Thyroid gland (tissue), 4 donors: ENCODE data around the gene FAM3D. TPM values are rescaled to one million over a fixed set of nuclear protein-coding genes. Genes with fewer than 3 reads are reported as not detected.
"Not testable (repeated sequence)": the region's sequence is repeated elsewhere in the genome, so short reads cannot be mapped to it uniquely, and the experiment has no call there.

ENCODE experiments used
- DNase-seq, 2 donors: peaks; one replicate each; pipeline ENCODE4 v3.0.0-alpha.2; 2019
- H3K27ac ChIP-seq, 3 donors: fragments of 200-600 bp; sonication (generic); 1 replicate in 2 of 3; 2 replicates in 1 of 3; pipeline ENCODE4 v1.5.1; 2016 to 2019; ENCODE audit warnings: mild to moderate bottlenecking in 1 of 3, moderate library complexity in 1 of 3
- H3K27me3 ChIP-seq: fragments of 200-600 bp; sonication (generic); one replicate; pipeline ENCODE4 v1.5.1; 2019
- H3K36me3 ChIP-seq, 2 donors: fragments of 200-600 bp; sonication (generic); one replicate each; pipeline ENCODE4 v1.5.1; 2016 to 2019
- H3K4me1 ChIP-seq, 2 donors: fragments of 200-600 bp; sonication (generic); one replicate each; pipeline ENCODE4 v1.5.1; 2017 to 2019
- H3K4me3 ChIP-seq, 3 donors: fragments of 200-600 bp; sonication (generic); replicated peaks in 1 of 3; 1 replicate in 2 of 3; 2 replicates in 1 of 3; pipeline ENCODE4 v1.5.1; 2016; ENCODE audit warnings: mild to moderate bottlenecking in 1 of 3
- H3K9me3 ChIP-seq: fragments of 200-600 bp; sonication (generic); one replicate; pipeline ENCODE4 v1.5.1; 2017
- CTCF ChIP-seq, 6 experiments: fragments of 200-600 bp in 3 of 6; fragments of 450-650 bp in 3 of 6; sonication (generic) in 3 of 6; IDR thresholded peaks; one replicate each; pipeline ENCODE4 v1.5.1; 2016 to 2019; ENCODE audit warnings: antibody characterized with exemption in 6 of 6, mild to moderate bottlenecking in 2 of 6, inconsistent platforms in 1 of 6, moderate library complexity in 1 of 6
- POLR2A ChIP-seq, 2 donors: fragments of 450-650 bp; IDR thresholded peaks; one replicate each; pipeline ENCODE4 v1.6.1; 2017; ENCODE audit warnings: antibody characterized with exemption in 2 of 2, mild to moderate bottlenecking in 2 of 2, moderate library complexity in 1 of 2
- WGBS, 2 donors: methylation state at CpG; one replicate each; pipeline ENCODE4 v1.1.5; 2017; 5-methylcytosine and 5-hydroxymethylcytosine counted together
- intact Hi-C: fragments of 100-400 bp; cut with DNase I; formaldehyde crosslinking; loops from one replicate; pipeline ENCODE4 v1.15.1; 2023
- total RNA-seq, 4 donors: library from RNA; depleted of rRNA; stranded (reverse); fragments of >200 nt; gene quantifications; one replicate each; pipeline ENCODE4 v1.2.3, GENCODE V29; 2016

The FAM3D gene
- total RNA-seq, 4 donors from 2014 or later, result 0.67 TPM; not detected in 3

GRCh38 chr3:58707390-58707930 is 40.9 kb upstream of the FAM3D start:
- Histone ChIP-seq H3K4me1 (no peaks in the 10 kb centered on the region), H3K4me3 (no peak overlapping the region), H3K27ac (no peak overlapping the region), H3K27me3 (no peaks in the 10 kb centered on the region), H3K36me3 (no peaks in the 10 kb centered on the region), H3K9me3 (no peaks in the 10 kb centered on the region)
- DNase-seq, result no peak
- intact Hi-C loops, result no loop called here
- TF ChIP-seq POLR2A (IDR thresholded peaks at IDR 0.05) (no peak), CTCF (IDR thresholded peaks at IDR 0.05) (no peak)
- WGBS, 2 donors, result 87 to 88% methylated on average over 3 of the region's 3 CpGs

GRCh38 chr3:58706395-58707167 is 40.0 kb upstream of the FAM3D start:
- no peaks in the 10 kb centered on the region for H3K27me3 ChIP-seq
- 87 to 90% methylated on average over 2 of the region's 2 CpGs for WGBS, 2 donors
- no peaks in the 10 kb centered on the region for H3K36me3 ChIP-seq
- no peak for DNase-seq
- no peak overlapping the region for H3K4me3 ChIP-seq
- TF ChIP-seq POLR2A (IDR thresholded peaks at IDR 0.05) (no peak), CTCF (IDR thresholded peaks at IDR 0.05) (no peak)
- H3K4me1 ChIP-seq, result no peaks in the 10 kb centered on the region
- no peak overlapping the region for H3K27ac ChIP-seq
- intact Hi-C loops, result no loop called here
- H3K9me3 ChIP-seq, result no peaks in the 10 kb centered on the region

DNA sequence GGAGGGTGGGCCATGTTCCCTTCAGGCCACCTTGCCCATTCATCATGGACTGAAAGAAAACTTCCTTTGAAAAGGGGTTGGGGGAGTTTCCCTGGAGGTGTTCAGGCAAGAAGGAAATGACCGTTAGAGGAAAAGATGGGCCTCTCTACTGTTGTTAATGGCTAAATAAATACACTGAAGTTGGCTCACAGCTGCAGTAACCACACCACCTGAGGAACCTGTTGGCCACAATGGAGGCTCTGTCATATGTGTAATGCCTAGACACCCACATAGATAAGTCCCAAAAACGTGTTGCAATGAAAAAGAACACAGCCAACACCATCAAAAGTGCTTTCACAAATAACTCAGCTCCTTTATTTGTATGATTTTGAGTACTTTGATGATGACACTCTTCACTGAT is 38.2 kb upstream of the FAM3D start:
- H3K36me3 ChIP-seq, result no peaks in the 10 kb centered on the region
- no peak overlapping the region for H3K4me3 ChIP-seq
- WGBS, 2 donors, result 54 to 55% methylated on average over 2 of the region's 2 CpGs
- intact Hi-C loops, result no loop called here
- no peaks in the 10 kb centered on the region for H3K4me1 ChIP-seq
- no peaks in the 10 kb centered on the region for H3K9me3 ChIP-seq
- no peak for DNase-seq
- TF ChIP-seq POLR2A (IDR thresholded peaks at IDR 0.05), result no peak
- no peak for TF ChIP-seq CTCF (IDR thresholded peaks at IDR 0.05)
- no peaks in the 10 kb centered on the region for H3K27me3 ChIP-seq
- no peak overlapping the region for H3K27ac ChIP-seq

DNA sequence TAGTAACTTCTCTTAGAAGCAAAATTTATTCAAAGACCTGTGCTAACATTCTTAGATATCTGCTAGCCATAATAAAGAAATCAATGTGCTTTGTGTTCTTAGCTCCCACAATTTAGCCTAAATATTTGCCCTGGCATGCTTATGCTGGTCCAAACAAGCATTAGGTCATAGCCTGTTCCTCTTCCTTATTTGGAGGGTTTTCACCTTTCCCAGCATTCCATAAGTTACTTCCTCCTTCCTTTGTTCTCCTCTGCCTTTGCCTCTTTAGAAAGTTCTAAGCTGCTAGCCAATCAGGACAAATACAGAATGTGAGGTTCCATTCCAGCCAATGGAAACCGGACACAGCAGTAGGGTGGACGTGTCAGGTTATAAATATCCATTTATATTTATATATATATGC is 37.7 kb upstream of the FAM3D start:
- H3K4me3 ChIP-seq, H3K27ac ChIP-seq, intact Hi-C loops, H3K9me3 ChIP-seq, DNase-seq, H3K4me1 ChIP-seq, H3K36me3 ChIP-seq, H3K27me3 ChIP-seq: not testable (repeated sequence)
- 91 to 96% methylated on average over 2 of the region's 2 CpGs for WGBS, 2 donors

- intact Hi-C loops, result no loop called here
- H3K27ac ChIP-seq, result no peak overlapping the region
- H3K9me3 ChIP-seq, result no peaks in the 10 kb centered on the region
- TF ChIP-seq POLR2A (IDR thresholded peaks at IDR 0.05) (no peak), CTCF (IDR thresholded peaks at IDR 0.05) (no peak)
- H3K27me3 ChIP-seq, result no peaks in the 10 kb centered on the region
- H3K4me1 ChIP-seq, result peaks cover 14 to 28% of the 10 kb centered on the region in 2 donors
- H3K36me3 ChIP-seq, result no peaks in the 10 kb centered on the region
- no peak for DNase-seq
- H3K4me3 ChIP-seq, result no peak overlapping the region
Observed at GRCh38 chr3:58698246-58698645, 31.7 kb upstream of the FAM3D start.
